HG03558 (cell line): ENCODE results near the gene GRXCR2.
"Not testable (repeated sequence)": the region's sequence is repeated elsewhere in the genome, so short reads cannot be mapped to it uniquely, and the experiment has no call there.

Experiments used
- ATAC-seq: cut with Tn5 transposase; IDR thresholded peaks from one replicate; pipeline ENCODE4 v1.9.1; 2021; ENCODE audit warnings: moderate number of reproducible peaks; ENCODE audit not compliant: unreplicated experiment; ENCODE audit errors: extremely low read depth

GRXCR2 gene

GRCh38 chr5:145887976-145888574 lies 15.3 kb upstream of the GRXCR2 start:
- no peak for ATAC-seq

GRCh38 chr5:145887217-145887616 lies 14.4 kb upstream of the GRXCR2 start:
- ATAC-seq: no peak

- no peak for ATAC-seq
These were observed 2.0 kb upstream of the GRXCR2 start for GRCh38 chr5:145874765-145875164.

- ATAC-seq: no peak
These were observed 328 bp downstream of the GRXCR2 start for GRCh38 chr5:145872486-145872885.

- no peak for ATAC-seq
These were observed 3.1 kb downstream of the GRXCR2 start for GRCh38 chr5:145869753-145870152.

- no peak for ATAC-seq
These were observed 5.0 kb downstream of the GRXCR2 start for GRCh38 chr5:145867806-145868205.

GRCh38 chr5:145864432-145864831 lies 8.4 kb downstream of the GRXCR2 start:
- ATAC-seq: not testable (repeated sequence)

- ATAC-seq: no peak
These were observed 9.8 kb downstream of the GRXCR2 start for GRCh38 chr5:145863003-145863402.

- ATAC-seq: no peak
These were observed 12.9 kb downstream of the GRXCR2 start for GRCh38 chr5:145859897-145860296.

GRCh38 chr5:145859453-145859852 lies 13.4 kb downstream of the GRXCR2 start:
- ATAC-seq: no peak

- no peak for ATAC-seq
These were observed 13.9 kb downstream of the GRXCR2 start for GRCh38 chr5:145858959-145859358.

- ATAC-seq: no peak
These were observed 16.5 kb downstream of the GRXCR2 start for GRCh38 chr5:145856285-145856818.

GRCh38 chr5:145855763-145856267 lies 17.0 kb downstream of the GRXCR2 start:
- no peak for ATAC-seq

GRCh38 chr5:145854651-145855258 lies 18.1 kb downstream of the GRXCR2 start:
- no peak for ATAC-seq

- no peak for ATAC-seq
These were observed 18.9 kb downstream of the GRXCR2 start for GRCh38 chr5:145853781-145854376.

GRCh38 chr5:145852990-145853389 lies 19.8 kb downstream of the GRXCR2 start:
- ATAC-seq: no peak

- ATAC-seq: no peak
These were observed 24.0 kb downstream of the GRXCR2 start for GRCh38 chr5:145848854-145849253.

- ATAC-seq: no peak
These were observed 25.0 kb downstream of the GRXCR2 start for GRCh38 chr5:145847499-145848497.

- no peak for ATAC-seq
These were observed 26.7 kb downstream of the GRXCR2 start for GRCh38 chr5:145846081-145846480.

- ATAC-seq: no peak
These were observed 31.5 kb downstream of the GRXCR2 start for GRCh38 chr5:145841299-145841698.
